NCI-H82 (cell line): Measurements from ENCODE around the gene MSL3B.
"Not testable (repeated sequence)": the region's sequence is repeated elsewhere in the genome, so short reads cannot be mapped to it uniquely, and the experiment has no call there.

Experiments used
- DNase-seq: peaks from one replicate; lab custom pipeline; 2025; lab: John Stamatoyannopoulos, UW

MSL3B gene

DNA sequence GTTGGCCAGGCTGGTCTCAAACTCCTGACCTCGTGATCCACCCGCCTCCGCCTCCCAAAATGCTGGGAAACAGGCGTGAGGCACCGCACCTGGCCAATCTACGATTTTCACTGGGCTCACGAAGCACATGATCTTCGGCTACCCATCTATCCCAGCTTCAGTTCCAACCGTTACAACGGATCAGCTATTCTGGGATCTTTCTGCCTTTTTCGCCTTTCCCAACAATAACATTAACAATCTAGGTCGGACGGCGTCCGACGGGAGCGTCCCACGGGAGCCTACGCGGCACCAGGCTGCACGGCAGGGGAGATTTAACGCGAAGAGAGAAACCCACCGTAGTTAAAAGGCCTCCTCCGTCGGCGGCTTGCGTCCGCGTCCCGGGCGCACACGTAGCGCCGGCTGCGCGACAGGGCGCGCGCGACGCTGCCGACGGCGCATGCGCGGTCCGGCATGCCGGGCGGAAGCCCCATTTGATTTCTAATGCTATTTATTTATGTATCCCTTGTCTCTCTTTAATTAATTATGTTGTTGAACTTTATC, at the start of gene MSL3B:
TSS of gene MSL3B (minus strand) at position 394 of the 540 bp plus-strand sequence.
- peak; percentile 46 for DNase-seq

DNA sequence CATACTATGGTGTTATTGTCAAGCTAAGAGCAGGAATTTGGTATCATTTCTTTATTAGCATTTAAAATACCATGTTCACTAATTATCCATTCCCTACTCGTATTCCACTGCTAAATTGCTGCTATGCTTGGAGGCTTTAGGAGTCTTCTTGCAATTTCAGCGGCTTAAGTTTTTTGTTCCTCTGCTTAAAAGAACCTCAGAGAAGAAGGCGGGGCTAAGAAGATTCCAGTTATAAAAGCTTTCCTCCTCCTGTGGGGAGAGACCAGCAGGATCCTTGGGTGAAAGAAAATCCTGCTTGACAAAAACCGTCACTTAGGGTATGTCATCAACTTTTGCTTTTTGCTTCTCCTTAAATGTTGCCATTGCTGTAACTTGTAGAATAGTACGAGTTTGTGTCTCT, 48.9 kb upstream of the MSL3B start, which contains the start of gene TRPM8:
TSS of gene TRPM8 (plus strand) at position 258 of the 400 bp plus-strand sequence. CDS start 9,165 bp downstream, outside the sequence.
- peak; percentile 82 for DNase-seq

- peak; percentile 36 for DNase-seq
Observed at GRCh38 chr2:233915128-233915527, 46.9 kb upstream of the MSL3B start.

GRCh38 chr2:233912691-233913423, 44.7 kb upstream of the MSL3B start:
- DNase-seq = no peak

DNA sequence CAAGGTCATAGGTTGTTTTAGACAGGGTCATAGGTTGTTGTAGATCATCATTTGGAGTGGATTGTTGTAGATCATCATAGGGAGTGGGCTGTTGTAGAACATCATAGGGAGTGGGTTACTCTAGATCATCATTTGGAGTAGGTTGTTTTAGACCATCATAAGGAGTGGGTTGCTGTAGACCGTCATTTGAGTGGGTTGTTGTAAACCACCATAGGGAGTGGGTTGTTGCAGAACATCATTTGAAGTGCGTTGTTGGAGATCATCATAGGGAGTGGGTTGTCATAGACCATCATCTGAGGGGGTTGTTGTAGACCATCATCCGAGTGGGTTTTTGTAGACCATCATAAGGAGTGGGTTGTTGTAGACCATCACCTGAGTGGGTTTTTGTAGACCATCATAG, 39.4 kb upstream of the MSL3B start:
- no peak for DNase-seq

GRCh38 chr2:233905945-233906344, 37.8 kb upstream of the MSL3B start:
- DNase-seq = no peak

DNA sequence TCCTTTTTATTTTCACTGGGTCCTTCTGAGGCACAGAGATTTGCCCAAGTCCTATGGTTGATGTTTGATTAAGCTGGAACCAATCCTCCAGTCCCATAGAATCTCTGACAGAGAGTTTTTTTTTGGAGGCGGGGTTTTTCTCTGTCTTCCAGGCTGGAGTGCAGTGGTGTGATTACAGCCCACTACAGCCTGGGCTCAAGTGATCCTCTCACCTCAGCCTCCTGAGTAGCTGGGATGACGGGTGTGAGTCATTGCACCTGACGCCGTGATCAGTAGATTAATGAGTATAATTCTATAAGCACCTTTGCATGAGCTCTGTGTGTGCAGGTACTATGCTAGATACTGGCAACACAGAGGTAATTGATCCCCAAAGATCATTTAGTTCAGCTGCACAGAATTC, 33.7 kb upstream of the MSL3B start:
- DNase-seq = peak; percentile 16

DNA sequence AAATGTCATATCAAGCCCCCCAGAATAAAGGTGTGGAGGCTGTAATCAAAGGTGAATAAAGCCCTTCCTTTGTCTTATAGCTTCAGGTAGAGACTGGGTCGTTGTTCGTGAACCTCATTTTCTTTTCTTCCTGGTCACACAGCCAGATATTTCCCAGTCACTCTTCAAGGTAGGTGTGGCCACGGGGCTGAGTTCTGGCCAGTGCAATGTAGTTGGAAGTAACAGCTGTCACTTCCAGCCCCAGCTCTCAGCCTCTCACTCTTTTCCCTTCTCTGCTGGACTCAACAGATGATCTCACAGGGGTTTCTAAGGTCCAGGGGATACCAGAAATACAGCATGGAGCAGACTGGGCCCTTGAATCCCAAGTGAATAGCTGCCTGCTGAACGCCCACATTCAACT, 33.2 kb upstream of the MSL3B start:
- peak; percentile 7 for DNase-seq

DNA sequence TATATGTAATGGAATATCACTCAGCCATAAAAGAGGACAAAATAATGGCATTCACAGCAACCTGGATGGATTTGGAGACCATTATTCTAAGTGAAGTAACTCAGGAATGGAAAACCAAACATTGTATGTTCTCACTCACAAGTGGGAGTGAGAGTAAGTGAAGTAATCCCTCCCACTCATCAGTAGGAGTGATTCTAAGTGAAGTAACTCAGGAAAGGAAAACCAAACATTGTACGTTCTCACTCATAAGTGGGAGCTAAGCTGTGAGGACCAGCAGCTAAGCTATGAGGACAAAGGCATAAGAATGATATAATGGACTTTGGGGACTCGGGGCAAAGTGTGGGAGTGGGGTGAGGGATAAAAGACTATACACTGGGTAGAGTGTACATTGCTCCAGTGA, 28.1 kb upstream of the MSL3B start:
- DNase-seq = not testable (repeated sequence)

DNA sequence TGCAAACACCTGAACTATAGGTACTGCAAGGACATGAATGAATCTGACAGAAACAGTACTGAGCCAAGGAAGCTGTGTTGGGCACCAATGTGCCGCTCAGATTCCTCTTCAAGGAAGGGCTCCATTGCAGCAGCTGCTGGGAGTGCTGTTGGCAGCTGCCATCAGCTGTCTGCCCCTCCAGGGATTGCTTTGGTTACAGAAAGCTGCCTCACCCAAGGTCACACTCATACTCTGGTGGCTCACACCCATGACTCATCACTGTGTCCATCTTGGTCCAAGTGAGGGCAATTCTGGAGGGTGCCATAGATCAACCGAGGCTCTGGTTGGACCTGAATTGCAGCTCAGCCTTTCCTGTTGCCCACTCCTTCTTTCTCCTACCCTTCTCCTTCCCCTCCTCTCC, 24.6 kb upstream of the MSL3B start:
- DNase-seq = peak; percentile 20

GRCh38 chr2:233882353-233882752, 14.2 kb upstream of the MSL3B start:
- no peak for DNase-seq

DNA sequence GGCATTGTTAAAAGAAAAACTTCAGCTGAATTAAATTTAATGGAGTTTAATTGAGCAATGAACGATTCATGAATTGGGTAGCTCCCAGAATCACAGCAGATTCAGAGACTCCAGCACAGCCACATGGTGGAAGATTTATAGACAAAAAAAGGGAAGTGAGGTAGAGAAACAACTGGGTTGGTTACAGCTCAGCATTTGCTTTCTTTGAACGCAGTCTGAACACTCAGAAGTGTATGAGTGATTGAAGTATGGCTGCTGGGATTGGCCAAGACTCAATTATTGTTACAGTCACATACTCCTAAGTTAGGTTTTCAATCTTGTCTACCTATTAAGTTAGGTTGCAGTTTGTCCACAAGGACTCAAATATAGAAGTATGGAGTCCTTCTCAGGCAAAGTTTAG, 3.9 kb upstream of the MSL3B start:
- not testable (repeated sequence) for DNase-seq

GRCh38 chr2:233871432-233871831, 3.2 kb upstream of the MSL3B start:
- no peak for DNase-seq

GRCh38 chr2:233866479-233866878, 1.7 kb downstream of the MSL3B start:
- DNase-seq = no peak

DNA sequence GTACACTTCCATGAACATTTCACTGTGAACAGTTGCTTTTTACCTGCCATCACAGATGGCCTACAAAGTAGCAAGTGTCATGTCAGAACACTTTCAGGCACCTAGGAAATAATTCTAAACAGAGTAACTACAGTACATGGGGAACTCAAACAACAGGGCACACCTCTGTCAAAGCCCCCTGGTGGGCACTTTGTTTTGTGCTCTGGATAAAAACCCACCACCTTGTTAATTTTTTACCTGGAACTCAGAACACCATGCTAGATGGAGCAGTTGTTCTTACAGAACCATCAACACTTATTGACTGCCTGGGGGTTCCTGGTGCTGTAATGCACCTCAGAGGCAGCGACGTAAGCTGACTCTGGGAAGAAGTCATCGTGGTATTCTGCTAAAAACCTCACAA, 2.3 kb downstream of the MSL3B start:
- DNase-seq = peak; percentile 77

DNA sequence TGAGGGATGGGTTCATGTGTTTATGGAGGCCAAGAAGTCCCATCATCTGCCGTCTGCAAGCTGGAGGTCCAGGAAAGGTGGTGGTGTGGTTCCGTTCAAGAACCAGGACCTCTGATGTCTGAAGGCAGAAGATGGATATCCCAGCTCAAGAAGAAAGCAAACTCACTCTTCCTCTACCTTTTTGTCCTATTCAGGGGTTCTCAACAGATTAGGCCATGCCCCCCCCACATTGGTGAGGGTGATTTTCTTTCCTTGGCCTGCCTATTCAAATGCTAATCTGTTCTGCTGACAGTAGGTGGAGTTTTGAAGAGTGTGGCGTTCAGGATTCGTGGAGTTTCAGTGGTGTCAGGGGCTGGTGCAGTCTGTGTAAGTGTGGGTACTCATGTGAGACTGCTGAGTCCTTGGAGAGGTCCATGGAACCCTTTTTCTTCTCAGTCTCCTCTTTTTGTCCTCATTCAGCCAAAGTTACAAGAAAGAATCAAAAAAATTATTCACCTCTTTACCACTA, 5.9 kb downstream of the MSL3B start:
- DNase-seq = no peak

DNA sequence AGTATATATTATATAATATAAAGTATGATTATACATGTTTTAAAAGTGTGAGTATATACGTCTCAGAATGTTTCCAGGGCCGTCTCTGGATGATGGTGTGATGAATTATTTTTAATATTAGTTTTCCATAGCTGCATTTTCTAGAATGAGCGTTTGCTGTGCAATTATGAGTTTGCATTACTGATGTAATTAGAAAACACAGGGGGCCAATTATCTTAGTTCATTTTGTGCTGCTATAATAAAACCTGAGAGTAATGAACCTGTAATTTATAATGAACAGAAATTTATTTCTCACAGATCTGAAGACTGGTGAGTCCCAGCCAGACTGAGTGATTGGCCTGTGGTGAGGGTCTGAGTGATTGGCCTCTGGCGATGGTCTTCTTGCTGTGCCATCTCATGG, 9.9 kb downstream of the MSL3B start:
- no peak for DNase-seq

- DNase-seq = peak; percentile 61
Observed at GRCh38 chr2:233857511-233858141, 10.6 kb downstream of the MSL3B start.

GRCh38 chr2:233856184-233856583, 12.0 kb downstream of the MSL3B start:
- DNase-seq = no peak

DNA sequence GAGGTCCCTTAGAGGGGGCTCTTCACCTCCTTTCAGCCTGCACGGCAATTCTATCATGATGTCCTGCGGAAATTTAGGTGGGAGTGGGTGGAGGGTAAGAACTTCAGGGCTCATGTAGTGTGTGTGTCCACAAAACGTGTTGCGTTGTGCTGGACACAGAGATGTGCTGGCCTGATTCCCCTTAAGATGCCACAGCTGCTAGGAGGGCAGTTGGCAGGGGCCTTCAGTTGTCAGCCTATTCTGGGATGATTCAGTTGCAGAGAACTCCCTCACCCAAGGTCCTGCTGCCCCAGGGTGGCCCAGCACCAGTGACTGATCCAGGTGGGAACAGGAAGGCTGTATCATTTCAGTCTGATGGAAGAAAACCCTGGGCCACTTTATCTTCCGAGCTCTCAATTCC, 12.8 kb downstream of the MSL3B start:
- DNase-seq = no peak

- DNase-seq = peak; percentile 99
Observed at GRCh38 chr2:233854241-233854981, 13.8 kb downstream of the MSL3B start, which contains the start of gene HJURP. Gene HJURP, minus strand, starts transcription at chr2:233854535. Its CDS starts 35 bp downstream, at chr2:233854500.

DNA sequence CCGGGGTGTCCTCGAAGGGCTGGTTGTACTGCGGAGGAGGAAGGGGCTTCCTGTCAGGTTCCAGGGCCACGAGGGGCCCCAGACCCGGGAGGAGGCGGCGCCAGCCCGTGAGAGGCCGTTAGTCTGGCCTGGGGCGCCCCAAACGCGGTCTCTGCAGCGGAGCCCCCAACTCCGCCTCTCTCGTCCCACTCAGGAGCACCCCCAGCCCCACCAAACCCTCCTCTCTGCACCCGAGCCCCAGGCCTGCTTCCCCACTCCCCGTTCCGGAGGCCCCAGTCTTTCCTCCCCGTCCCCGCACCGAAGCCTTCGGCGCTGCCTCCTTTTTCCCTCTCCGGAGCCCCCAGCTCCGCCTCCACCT, 14.3 kb downstream of the MSL3B start:
- peak; percentile 35 for DNase-seq
